K562 (cell line): ENCODE results near the gene CDH8. TPM values are rescaled to one million over a fixed set of nuclear protein-coding genes. Genes with fewer than 3 reads are reported as not detected.

ENCODE experiments used
- ATAC-seq: fragments of 200-7000 bp; cut with Tn5 transposase; 3 replicates; pipeline ENCODE4 v1.9.1; 2020; ENCODE audit warnings: moderate library complexity
- BruUV-seq: library from RNA; stranded (reverse); fragments of 400-500 nt; replicated peaks from 2 replicates; lab custom pipeline; 2021; lab: Mats Ljungman, UMichigan
- CTCF ChIA-PET: fragments of 300-600 bp; formaldehyde crosslinking; extraction: SDS; loops from one replicate; lab custom pipeline; 2021; ENCODE audit warnings: low intra/inter-chr PET ratio; lab: Yijun Ruan, JAX
- POLR2A ChIA-PET: fragments of 300-600, 350-650 bp; sonication (Branson Sonifier 250); formaldehyde crosslinking; extraction: SDS; loops from one replicate; lab custom pipeline; 2021; ENCODE audit warnings: antibody characterized with exemption, inconsistent platforms; lab: Yijun Ruan, JAX
- DNase-seq, 4 experiments: peaks; one replicate each; pipeline versions ENCODE4 v3.0.0 to v3.0.0-alpha.2; 2011 to 2018; ENCODE audit warnings: low spot score in 3 of 4, mixed read lengths in 3 of 4; ENCODE audit errors: extremely low read depth in 1 of 4
- FAIRE-seq: peaks from 2 replicates; lab custom pipeline; 2011; peaks lifted over from hg19 to GRCh38; lab: Jason Lieb, UNC
- H2AFZ ChIP-seq: 2 replicates; pipeline ENCODE4 v1.6.0; 2011; ENCODE audit warnings: low read depth, low read length, control low read depth, inconsistent platforms
- H3K27ac ChIP-seq: fragments of 200-600 bp; 3 replicates; pipeline ENCODE4 v1.8.0; 2011; ENCODE audit warnings: low read depth, mild to moderate bottlenecking, control low read depth, inconsistent platforms, low read length, moderate library complexity, mixed read lengths; ENCODE audit errors: extremely low read depth
- H3K27me3 ChIP-seq, 2 experiments: fragments of 300-600 bp in 1 of 2; 2 replicates in 1 of 2; 3 replicates in 1 of 2; pipeline versions ENCODE4 v1.6.0 to v1.8.0; 2011; ENCODE audit warnings: inconsistent platforms in 2 of 2, low read length in 2 of 2, mild to moderate bottlenecking in 1 of 2, mixed read lengths in 1 of 2, moderate library complexity in 1 of 2; ENCODE audit not compliant: control insufficient read depth in 2 of 2, insufficient read depth in 2 of 2
- H3K36me3 ChIP-seq: fragments of 300-600 bp; 3 replicates; pipeline ENCODE4 v1.8.0; 2011; ENCODE audit warnings: mild to moderate bottlenecking, low read length, inconsistent platforms; ENCODE audit not compliant: control insufficient read depth, insufficient read depth
- H3K4me1 ChIP-seq, 2 experiments: fragments of 200-600 bp in 1 of 2; replicated peaks in 1 of 2; 2 replicates in 1 of 2; 3 replicates in 1 of 2; pipeline versions ENCODE4 v1.5.1 to v1.8.0; 2011; ENCODE audit warnings: inconsistent platforms in 2 of 2, low read length in 2 of 2, mild to moderate bottlenecking in 1 of 2, mixed read lengths in 1 of 2, moderate library complexity in 1 of 2; ENCODE audit not compliant: control insufficient read depth in 2 of 2, insufficient read depth in 2 of 2
- H3K4me2 ChIP-seq: 2 replicates; pipeline ENCODE4 v1.6.1; 2011; ENCODE audit warnings: low read length, control low read depth, inconsistent platforms, mixed read lengths; ENCODE audit not compliant: insufficient read depth
- H3K4me3 ChIP-seq: fragments of 200-600 bp; sonication (generic), shearing (Covaris generic); 2 replicates; pipeline ENCODE4 v1.5.1; 2016; ENCODE audit warnings: control low read depth, inconsistent platforms
- H3K79me2 ChIP-seq: fragments of 200-600 bp; 3 replicates; pipeline ENCODE4 v1.8.0; 2011; ENCODE audit warnings: low read length, inconsistent platforms; ENCODE audit not compliant: control insufficient read depth, insufficient read depth
- H3K9ac ChIP-seq, 2 experiments: 2 replicates each; pipeline versions ENCODE4 v1.6.0 to v1.6.1; 2011; ENCODE audit warnings: low read depth in 2 of 2, low read length in 2 of 2, control low read depth in 1 of 2, inconsistent platforms in 1 of 2, mild to moderate bottlenecking in 1 of 2, mixed read lengths in 1 of 2; ENCODE audit not compliant: insufficient read depth in 1 of 2
- H3K9me1 ChIP-seq: one replicate; pipeline ENCODE4 v1.6.0; 2011; ENCODE audit warnings: inconsistent platforms, mild to moderate bottlenecking, low read length, moderate library complexity; ENCODE audit not compliant: control insufficient read depth, insufficient read depth
- H3K9me3 ChIP-seq: replicated peaks from 2 replicates; pipeline ENCODE4 v1.5.1; 2011; ENCODE audit warnings: low read depth, low read length, inconsistent platforms; ENCODE audit not compliant: control insufficient read depth, insufficient read depth
- H4K20me1 ChIP-seq: replicated peaks from 2 replicates; pipeline ENCODE4 v1.6.1; 2011; ENCODE audit warnings: low read length, inconsistent platforms, mixed read lengths; ENCODE audit not compliant: control insufficient read depth, insufficient read depth
- BRF1 ChIP-seq: IDR thresholded peaks from 3 replicates; pipeline ENCODE4 v1.6.1; 2011; ENCODE audit warnings: borderline replicate concordance, mild to moderate bottlenecking; ENCODE audit not compliant: insufficient read length; ENCODE audit errors: extremely low read depth
- CHD4 ChIP-seq: fragments of 200-600 bp; sonication (generic); IDR thresholded peaks from 3 replicates; pipeline ENCODE4 v1.6.1; 2012; ENCODE audit warnings: low read depth, mild to moderate bottlenecking, mixed read lengths, low read length, inconsistent platforms; ENCODE audit not compliant: insufficient read depth, insufficient replicate concordance, poor library complexity, severe bottlenecking
- FUS ChIP-seq: fragments of 200-400 bp; formaldehyde crosslinking; optimal IDR thresholded peaks from 2 replicates; pipeline ENCODE3; 2017; ENCODE audit warnings: low read depth, low read length
- HSF4 ChIP-seq: fragments of 250-450 bp; sonication (Bioruptor Pico); IDR thresholded peaks from 2 replicates; pipeline ENCODE4 v2.1.2; 2022; ENCODE audit warnings: mild to moderate bottlenecking, moderate library complexity, borderline replicate concordance
- NR2C1 ChIP-seq, 2 experiments: fragments of 450-650 bp; IDR thresholded peaks; 2 replicates each; pipeline ENCODE4 v1.6.1; 2017; ENCODE audit warnings: mild to moderate bottlenecking in 2 of 2, antibody characterized with exemption in 1 of 2, inconsistent platforms in 1 of 2, missing compliant biosample characterization in 1 of 2, missing genetic modification characterization in 1 of 2
- PRMT5 ChIP-seq: sonication (generic); formaldehyde crosslinking; IDR thresholded peaks from 2 replicates; pipeline ENCODE4 v1.5.0; 2020; ENCODE audit warnings: missing genetic modification reagents
- RBM34 ChIP-seq: fragments of 200-400 bp; formaldehyde crosslinking; IDR thresholded peaks from 2 replicates; pipeline ENCODE4 v1.6.1; 2018; ENCODE audit warnings: low read length, borderline replicate concordance; ENCODE audit not compliant: insufficient read depth
- SIN3A ChIP-seq, 2 experiments: fragments of 150-350 bp in 1 of 2; IDR thresholded peaks; 2 replicates each; pipeline ENCODE4 v1.6.1; 2011 to 2016; ENCODE audit warnings: borderline replicate concordance in 2 of 2, low read depth in 2 of 2, low read length in 2 of 2, mild to moderate bottlenecking in 2 of 2, moderate library complexity in 2 of 2; ENCODE audit not compliant: control insufficient read depth in 1 of 2
- TCFL5 ChIP-seq: fragments of 250-450 bp; sonication (Bioruptor Pico); conservative IDR thresholded peaks from 2 replicates; pipeline ENCODE4 v1.6.1; 2021; ENCODE audit warnings: mild to moderate bottlenecking, moderate library complexity, matching md5 sums
- TSHZ1 ChIP-seq: fragments of 250-450 bp; sonication (Bioruptor Pico); IDR thresholded peaks from 2 replicates; pipeline ENCODE4 v1.4.0; 2020; ENCODE audit warnings: mild to moderate bottlenecking, moderate library complexity
- U2AF2 ChIP-seq: fragments of 200-400 bp; formaldehyde crosslinking; optimal IDR thresholded peaks from 2 replicates; pipeline ENCODE3; 2017; ENCODE audit warnings: low read depth, mild to moderate bottlenecking, low read length
- ZKSCAN8 ChIP-seq: fragments of 200-800 bp; sonication (Bioruptor generic); IDR thresholded peaks from 2 replicates; pipeline ENCODE4 v1.6.1; 2016; ENCODE audit warnings: missing genetic modification characterization, missing compliant biosample characterization
- ZNF398 ChIP-seq: fragments of 250-450 bp; sonication (Bioruptor Pico); IDR thresholded peaks from 2 replicates; pipeline ENCODE4 v1.8.0; 2021; ENCODE audit warnings: moderate library complexity, mild to moderate bottlenecking, inconsistent platforms
- ZNF75A ChIP-seq: fragments of 450-650 bp; formaldehyde crosslinking; IDR thresholded peaks from 2 replicates; pipeline ENCODE4 v1.4.0; 2020; ENCODE audit warnings: mild to moderate bottlenecking
- in situ Hi-C: fragments of 300-500 bp; cut with MboI; formaldehyde crosslinking; loops from 4 replicates; pipeline ENCODE4 v1.15.0; 2018; ENCODE audit warnings: inconsistent platforms, mixed read lengths
- intact Hi-C: fragments of 100-400 bp; cut with micrococcal nuclease; formaldehyde crosslinking; loops from 2 replicates; pipeline ENCODE4 v1.14.2; 2022
- polyA plus RNA-seq, 8 experiments: library from polyadenylated mRNA; depleted of rRNA in 4 of 8; stranded (reverse) in 5 of 8; unstranded in 3 of 8; fragments of >200 nt; fragmentation: Nextera tagmentation in 2 of 8; fragmentation: Illumina TruSeq in 1 of 8; extraction: Ambion mirVana in 2 of 8; extraction: Trizol in 1 of 8; gene quantifications; 2 replicates each; pipeline versions ENCODE4 v1.2.1 to v1.2.3, GENCODE V29; 2011 to 2014; ENCODE audit warnings: inconsistent platforms in 1 of 8, missing spikeins in 1 of 8
- total RNA-seq, 7 experiments: library from RNA; depleted of rRNA in 6 of 7; stranded (reverse); fragments of >200 nt in 6 of 7; fragmentation: Illumina TruSeq in 2 of 7; extraction: Trizol in 2 of 7; gene quantifications; 2 replicates each; pipeline versions ENCODE4 v1.2.1 to v1.2.3, GENCODE V29; 2011 to 2021; ENCODE audit warnings: low replicate concordance in 1 of 7

Gene CDH8
- total and polyA plus RNA-seq, 9 of the 15 experiments (the other 6 are each of a cell fraction or from before 2014, with no cell fraction given): 0.22 to 1.4 (median 0.42) TPM; not detected in 4

GRCh38 chr16:61937646-61938045 is 98.6 kb downstream of the CDH8 start:
- no peak overlapping the region for H3K4me3 ChIP-seq
- H3K4me1 ChIP-seq: no peaks in the 10 kb centered on the region
- H3K4me2 ChIP-seq: no peak overlapping the region
- in situ Hi-C loops (no loop called here), intact Hi-C loops (no loop called here)
- no peaks in the 10 kb centered on the region for H3K9me1 ChIP-seq
- ChIA-PET CTCF (no interaction called here), POLR2A (no interaction called here)
- no peak overlapping the region for H3K27ac ChIP-seq
- DNase-seq (no peak), FAIRE-seq (no peak), ATAC-seq (no peak)
- no TSS peak for BruUV-seq
- H3K79me2 ChIP-seq: no peaks in the 10 kb centered on the region
- H2AFZ ChIP-seq: no peak overlapping the region
- H3K36me3 ChIP-seq: no peaks in the 10 kb centered on the region
- H4K20me1 ChIP-seq: no peaks in the 10 kb centered on the region
- H3K9ac ChIP-seq: no peak overlapping the region
- no peaks in the 10 kb centered on the region for H3K9me3 ChIP-seq
- H3K27me3 ChIP-seq: no peaks in the 10 kb centered on the region
- TF ChIP-seq CHD4 (no peak), ZNF75A (CRISPR knock-in tag) (no peak), ZKSCAN8 (CRISPR knock-in tag) (no peak), HSF4 (CRISPR knock-in tag) (no peak), RBM34 (no peak), SIN3A (IDR thresholded peaks at IDR 0.05; ENCODE audit: borderline replicate concordance in 2 of 2, control insufficient read depth in 1 of 2, low read depth in 2 of 2, low read length in 2 of 2) (no peak), ZNF398 (CRISPR knock-in tag) (no peak), BRF1 (no peak), TCFL5 (CRISPR knock-in tag) (no peak), TSHZ1 (CRISPR knock-in tag) (no peak), FUS (no peak), U2AF2 (no peak), NR2C1 (IDR thresholded peaks at IDR 0.05) (no peak), NR2C1 (tag; IDR thresholded peaks at IDR 0.05) (no peak), PRMT5 (no peak)
